HG02852 (cell line): ENCODE data around the gene GARS1.
A peak's percentile ranks its signal among the peaks of the same experiment; 100 is the strongest.
"Not testable (repeated sequence)": the region's sequence is repeated elsewhere in the genome, so short reads cannot be mapped to it uniquely, and the experiment has no call there.

Experiments used
- ATAC-seq: cut with Tn5 transposase; IDR thresholded peaks from one replicate; pipeline ENCODE4 v1.9.1; 2021; ENCODE audit warnings: mild to moderate bottlenecking, moderate library complexity; ENCODE audit not compliant: unreplicated experiment

Gene GARS1

GRCh38 chr7:30618961-30619360, 24.3 kb downstream of the GARS1 start:
- no peak for ATAC-seq

GRCh38 chr7:30625283-30625682, 30.6 kb downstream of the GARS1 start:
- ATAC-seq = no peak

GRCh38 chr7:30627026-30627425, 32.3 kb downstream of the GARS1 start:
- ATAC-seq = no peak

GRCh38 chr7:30630986-30631385, 36.3 kb downstream of the GARS1 start:
- peak; percentile 77 for ATAC-seq

- ATAC-seq = no peak
Measured at GRCh38 chr7:30633223-30633622, 38.5 kb downstream of the GARS1 start.

GRCh38 chr7:30634193-30634626, 39.5 kb downstream of the GARS1 start:
- ATAC-seq = peak; percentile 54

- no peak for ATAC-seq
Measured at GRCh38 chr7:30634634-30635201, 40.0 kb downstream of the GARS1 start.

- ATAC-seq = no peak
Measured at GRCh38 chr7:30635798-30636197, 41.1 kb downstream of the GARS1 start.

GRCh38 chr7:30642322-30642721, 47.6 kb downstream of the GARS1 start:
- ATAC-seq = not testable (repeated sequence)

GRCh38 chr7:30642789-30643188, 48.1 kb downstream of the GARS1 start:
- no peak for ATAC-seq

GRCh38 chr7:30644286-30644955, 49.7 kb downstream of the GARS1 start:
- no peak for ATAC-seq

- ATAC-seq = no peak
Measured at GRCh38 chr7:30645661-30646060, 51.0 kb downstream of the GARS1 start.

- ATAC-seq = no peak
Measured at GRCh38 chr7:30646154-30646553, 51.5 kb downstream of the GARS1 start.

- ATAC-seq = no peak
Measured at GRCh38 chr7:30647589-30648364, 53.1 kb downstream of the GARS1 start.

- ATAC-seq = no peak
Measured at GRCh38 chr7:30648744-30649540, 54.3 kb downstream of the GARS1 start.

GRCh38 chr7:30649717-30650420, 55.2 kb downstream of the GARS1 start:
- ATAC-seq = no peak

- no peak for ATAC-seq
Measured at GRCh38 chr7:30650421-30650808, 55.7 kb downstream of the GARS1 start.

- ATAC-seq = no peak
Measured at GRCh38 chr7:30652132-30652531, 57.5 kb downstream of the GARS1 start.

- ATAC-seq = no peak
Measured at GRCh38 chr7:30652698-30653641, 58.3 kb downstream of the GARS1 start.
